Fibroblast of skin of back (primary cell): Measurements from ENCODE around the gene CCR3.
A peak's percentile ranks its signal among the peaks of the same experiment; 100 is the strongest.

Source experiments
- DNase-seq: peaks from one replicate; pipeline ENCODE4 v3.0.0-alpha.2; 2013

CCR3 gene

GRCh38 chr3:46276497-46277099 lies 34.3 kb downstream of the CCR3 start:
- peak; percentile 11 for DNase-seq

- DNase-seq, result no peak
Measured at GRCh38 chr3:46277476-46277875, 35.2 kb downstream of the CCR3 start.

GRCh38 chr3:46278816-46279672 lies 36.8 kb downstream of the CCR3 start:
- DNase-seq, result no peak

GRCh38 chr3:46280105-46280797 lies 38.0 kb downstream of the CCR3 start:
- DNase-seq, result peak; percentile 46

GRCh38 chr3:46281551-46281950 lies 39.3 kb downstream of the CCR3 start:
- no peak for DNase-seq

GRCh38 chr3:46282041-46282440 lies 39.8 kb downstream of the CCR3 start:
- DNase-seq, result no peak

- no peak for DNase-seq
Measured at GRCh38 chr3:46282696-46283095, 40.4 kb downstream of the CCR3 start.

- no peak for DNase-seq
Measured at GRCh38 chr3:46283881-46284450, 41.7 kb downstream of the CCR3 start.

- no peak for DNase-seq
Measured at GRCh38 chr3:46284981-46285683, 42.9 kb downstream of the CCR3 start.

GRCh38 chr3:46285931-46286619 lies 43.8 kb downstream of the CCR3 start:
- DNase-seq, result no peak

- DNase-seq, result no peak
Measured at GRCh38 chr3:46286947-46287565, 44.8 kb downstream of the CCR3 start.

- no peak for DNase-seq
Measured at GRCh38 chr3:46289551-46289950, 47.3 kb downstream of the CCR3 start.

GRCh38 chr3:46289966-46290365 lies 47.7 kb downstream of the CCR3 start:
- DNase-seq, result no peak

- no peak for DNase-seq
Measured at GRCh38 chr3:46291046-46291445, 48.8 kb downstream of the CCR3 start.

- DNase-seq, result no peak
Measured at GRCh38 chr3:46293035-46293724, 50.9 kb downstream of the CCR3 start.

- no peak for DNase-seq
Measured at GRCh38 chr3:46293991-46294833, 52.0 kb downstream of the CCR3 start.

GRCh38 chr3:46296826-46297225 lies 54.6 kb downstream of the CCR3 start:
- DNase-seq, result no peak

- no peak for DNase-seq
Measured at GRCh38 chr3:46297658-46298423, 55.6 kb downstream of the CCR3 start.
